GM19099 (cell line): Measurements from ENCODE around the gene MLLT10.

ENCODE experiments used
- POLR2A ChIP-seq: IDR thresholded peaks from 3 replicates; pipeline ENCODE4 v1.6.1; 2011; ENCODE audit warnings: low read depth; ENCODE audit not compliant: insufficient read length; ENCODE audit errors: extremely low read depth

The MLLT10 gene

DNA sequence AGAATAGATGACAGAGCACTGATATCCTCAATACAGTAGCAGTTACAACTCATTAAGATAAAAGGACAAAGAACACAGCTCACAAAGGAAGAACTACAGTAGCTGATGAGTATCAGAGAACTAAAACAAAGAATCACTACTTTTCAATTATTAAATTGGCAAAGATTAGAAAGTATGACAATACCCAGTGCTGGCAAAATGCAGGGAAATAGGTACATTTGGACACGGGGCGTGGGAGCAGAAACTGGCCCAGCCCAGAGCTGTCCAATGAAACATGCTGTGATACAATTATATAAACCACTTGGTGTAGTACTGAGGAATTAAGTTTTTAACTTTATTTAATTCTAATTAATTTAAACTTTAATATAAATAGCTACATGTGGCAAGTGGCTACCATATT, 226.3 kb downstream of the MLLT10 start:
- TF ChIP-seq POLR2A, result no peak

DNA sequence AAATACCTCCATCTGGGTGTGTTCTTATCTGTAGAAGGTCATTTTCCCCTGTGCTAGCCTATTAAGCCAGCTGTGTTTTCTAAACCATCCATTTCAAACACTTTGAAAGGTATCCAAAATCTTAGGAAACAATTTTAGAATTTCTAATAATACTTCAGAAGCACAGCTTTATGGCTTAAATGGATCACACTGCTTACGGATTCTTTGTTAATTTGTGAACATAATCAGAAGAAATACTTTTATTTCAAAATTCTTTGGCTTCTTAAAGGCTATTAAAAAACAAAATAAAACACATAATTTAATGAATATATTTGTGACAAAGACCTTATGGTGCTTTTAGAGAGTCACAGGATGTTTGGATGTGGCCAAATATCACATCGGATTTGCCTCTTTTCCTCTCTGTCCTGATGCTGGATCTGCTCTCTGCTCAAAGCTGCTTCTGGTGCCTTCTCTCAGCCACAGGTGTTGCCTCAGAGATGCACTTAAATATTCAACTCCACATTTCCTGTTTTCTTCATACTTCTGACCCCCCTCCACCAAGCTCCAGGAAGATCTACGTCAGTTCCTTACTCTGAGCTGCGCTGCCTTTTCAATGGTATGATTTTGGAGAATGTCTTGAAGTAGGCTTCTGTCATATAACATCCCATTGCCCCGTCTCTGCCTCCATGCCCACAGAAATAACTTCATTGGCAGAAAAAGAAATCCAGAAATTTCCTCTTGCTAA, 230.6 kb downstream of the MLLT10 start:
- no peak for TF ChIP-seq POLR2A

DNA sequence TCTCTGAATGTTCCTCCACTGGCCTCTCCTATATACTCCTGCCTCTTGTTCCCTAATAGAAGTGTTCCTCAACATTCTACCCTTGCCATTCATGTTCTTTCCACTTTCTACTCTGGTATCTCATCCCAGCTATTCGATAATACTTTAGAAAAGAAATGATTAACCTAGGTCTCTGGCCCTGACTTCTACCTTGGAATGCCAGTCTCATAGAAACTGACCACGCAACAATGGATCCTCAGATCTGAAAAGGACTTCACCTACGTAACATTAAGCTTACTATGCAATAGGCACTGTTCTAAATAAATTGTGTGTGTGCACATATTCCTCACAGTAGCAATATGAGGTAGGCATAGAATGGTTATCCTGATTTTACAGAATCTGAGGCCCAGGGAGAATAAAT, 235.0 kb downstream of the MLLT10 start:
- no peak for TF ChIP-seq POLR2A

DNA sequence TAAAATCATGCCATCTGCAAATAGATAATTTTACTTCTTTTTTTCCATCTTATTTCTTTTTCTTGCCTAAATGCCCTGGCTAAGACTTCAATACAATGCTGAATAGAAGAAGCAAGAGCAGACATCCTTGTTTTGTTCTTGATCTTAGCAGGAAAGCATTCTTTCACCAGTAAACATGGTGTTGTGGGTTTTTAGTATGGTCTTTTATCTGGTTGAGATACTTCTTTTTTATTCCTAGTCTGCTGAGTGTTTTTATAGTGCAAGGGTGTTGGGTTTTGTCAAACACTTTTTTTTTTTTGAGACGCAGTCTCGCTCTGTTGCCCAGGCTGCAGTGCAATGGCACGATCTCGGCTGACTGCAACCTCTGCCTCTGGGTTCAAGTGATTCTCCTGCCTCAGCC, 237.2 kb downstream of the MLLT10 start:
- no peak for TF ChIP-seq POLR2A

DNA sequence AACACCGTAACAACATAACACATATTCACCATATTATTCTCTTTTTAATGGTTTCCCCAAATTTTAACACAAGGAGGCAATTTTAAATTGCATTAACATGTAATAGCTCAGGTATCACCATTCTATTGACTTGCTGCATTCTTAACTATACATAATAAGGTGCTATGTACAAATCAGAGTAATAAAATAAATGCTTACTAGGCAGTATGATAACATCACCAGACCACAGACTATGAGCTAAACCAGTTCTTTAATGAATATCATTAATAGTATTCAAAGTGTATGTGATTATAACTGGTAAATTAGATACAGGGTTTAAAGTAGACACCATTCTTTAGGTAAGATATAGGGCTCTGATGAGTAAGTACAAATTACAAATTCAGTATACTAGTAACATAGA, 242.9 kb downstream of the MLLT10 start:
- TF ChIP-seq POLR2A, result no peak

DNA sequence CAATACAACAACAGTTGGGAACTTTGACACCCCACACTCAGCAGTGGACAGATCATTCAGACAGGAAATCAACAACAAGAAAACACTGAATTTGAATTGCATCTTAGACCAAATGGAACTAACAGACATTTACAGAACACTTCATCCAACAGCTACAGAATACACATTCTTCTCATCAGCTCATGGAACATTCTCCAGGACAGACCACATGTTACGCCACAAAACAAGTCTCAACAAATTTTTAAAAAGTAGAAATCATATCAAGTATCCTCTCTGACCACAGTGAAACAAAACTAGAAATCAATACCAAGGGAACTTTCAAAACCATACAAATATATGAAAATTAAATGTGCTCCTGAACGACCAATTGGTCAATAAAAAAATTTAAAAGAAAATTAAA, 257.2 kb downstream of the MLLT10 start:
- TF ChIP-seq POLR2A, result no peak
